ENCODE measurements around the gene RTL1. TPM values are rescaled to one million over a fixed set of nuclear protein-coding genes. Genes with fewer than 3 reads are reported as not detected.

The RTL1 gene
- total RNA-seq, 2 donors from 2014 or later: 0.80 TPM; not detected in 1

DNA sequence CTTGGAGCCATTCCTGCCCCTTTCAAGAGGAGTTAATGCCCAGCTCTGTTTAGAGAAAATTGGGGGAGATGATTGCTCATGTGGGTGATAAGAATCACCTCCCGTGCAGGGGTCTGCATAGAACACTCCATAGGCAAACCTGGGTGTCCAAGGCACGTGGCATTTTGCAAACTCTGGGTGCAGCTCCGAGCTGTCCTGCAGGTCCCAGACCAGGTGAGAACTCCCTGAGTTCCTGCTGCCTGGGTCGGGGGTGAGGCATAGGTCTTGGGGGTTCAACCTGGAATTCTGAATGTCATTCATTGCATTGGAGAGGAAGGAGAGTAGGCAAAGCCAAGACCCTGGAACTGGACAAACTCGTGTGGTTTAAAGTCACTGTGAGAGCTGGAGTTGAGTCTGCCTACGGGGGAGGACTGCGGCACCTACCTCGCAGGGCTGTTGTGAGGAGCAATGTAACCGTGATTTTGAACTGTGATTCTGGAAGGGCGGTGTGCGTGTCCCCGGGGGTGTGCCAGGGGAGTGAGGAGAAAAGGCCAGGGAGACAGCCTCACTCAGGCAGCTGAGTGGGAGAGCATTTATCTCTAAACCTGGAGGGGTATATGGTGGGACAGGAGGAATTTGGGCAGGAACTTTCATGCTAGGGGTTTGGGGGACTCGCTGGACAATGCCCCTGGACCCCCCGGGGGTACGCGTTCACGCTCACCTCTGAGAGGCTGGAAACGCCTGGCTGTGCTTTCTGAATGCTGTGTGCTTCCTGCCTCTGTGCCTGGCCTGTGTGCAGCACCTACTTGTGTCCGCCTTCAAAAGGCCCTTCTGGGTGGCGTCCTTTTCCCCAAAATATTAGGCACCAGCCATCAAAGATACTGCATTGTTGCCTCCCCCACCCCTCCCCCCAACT is 47.2 kb downstream of the RTL1 start:
- intact Hi-C loops (cut with DNase I): loop anchor here (10.0 kb wide), 1 partner anchor 698 kb away; no protein-coding TSS in a partner anchor
- Histone ChIP-seq H3K27ac (no peak overlapping the region), H3K36me3 (no peaks in the 10 kb centered on the region), H3K9me3 (no peaks in the 10 kb centered on the region), H3K4me1 (replicated peaks) (no peaks in the 10 kb centered on the region), H3K27me3 (replicated peaks; ENCODE audit: insufficient read depth) (no peaks in the 10 kb centered on the region), H3K4me3 (no peak overlapping the region)
- no peak for DNase-seq (ENCODE audit: low spot score)
- no peak for TF ChIP-seq POLR2A (IDR thresholded peaks at IDR 0.05)
- TF ChIP-seq POLR2AphosphoS5 (IDR thresholded peaks at IDR 0.05): no peak
- TF ChIP-seq, protein P1, sequence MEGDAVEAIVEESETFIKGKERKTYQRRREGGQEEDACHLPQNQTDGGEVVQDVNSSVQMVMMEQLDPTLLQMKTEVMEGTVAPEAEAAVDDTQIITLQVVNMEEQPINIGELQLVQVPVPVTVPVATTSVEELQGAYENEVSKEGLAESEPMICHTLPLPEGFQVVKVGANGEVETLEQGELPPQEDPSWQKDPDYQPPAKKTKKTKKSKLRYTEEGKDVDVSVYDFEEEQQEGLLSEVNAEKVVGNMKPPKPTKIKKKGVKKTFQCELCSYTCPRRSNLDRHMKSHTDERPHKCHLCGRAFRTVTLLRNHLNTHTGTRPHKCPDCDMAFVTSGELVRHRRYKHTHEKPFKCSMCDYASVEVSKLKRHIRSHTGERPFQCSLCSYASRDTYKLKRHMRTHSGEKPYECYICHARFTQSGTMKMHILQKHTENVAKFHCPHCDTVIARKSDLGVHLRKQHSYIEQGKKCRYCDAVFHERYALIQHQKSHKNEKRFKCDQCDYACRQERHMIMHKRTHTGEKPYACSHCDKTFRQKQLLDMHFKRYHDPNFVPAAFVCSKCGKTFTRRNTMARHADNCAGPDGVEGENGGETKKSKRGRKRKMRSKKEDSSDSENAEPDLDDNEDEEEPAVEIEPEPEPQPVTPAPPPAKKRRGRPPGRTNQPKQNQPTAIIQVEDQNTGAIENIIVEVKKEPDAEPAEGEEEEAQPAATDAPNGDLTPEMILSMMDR (IDR thresholded peaks at IDR 0.05): no peak
- WGBS: 89% methylated on average over 20 of the region's 20 CpGs

DNA sequence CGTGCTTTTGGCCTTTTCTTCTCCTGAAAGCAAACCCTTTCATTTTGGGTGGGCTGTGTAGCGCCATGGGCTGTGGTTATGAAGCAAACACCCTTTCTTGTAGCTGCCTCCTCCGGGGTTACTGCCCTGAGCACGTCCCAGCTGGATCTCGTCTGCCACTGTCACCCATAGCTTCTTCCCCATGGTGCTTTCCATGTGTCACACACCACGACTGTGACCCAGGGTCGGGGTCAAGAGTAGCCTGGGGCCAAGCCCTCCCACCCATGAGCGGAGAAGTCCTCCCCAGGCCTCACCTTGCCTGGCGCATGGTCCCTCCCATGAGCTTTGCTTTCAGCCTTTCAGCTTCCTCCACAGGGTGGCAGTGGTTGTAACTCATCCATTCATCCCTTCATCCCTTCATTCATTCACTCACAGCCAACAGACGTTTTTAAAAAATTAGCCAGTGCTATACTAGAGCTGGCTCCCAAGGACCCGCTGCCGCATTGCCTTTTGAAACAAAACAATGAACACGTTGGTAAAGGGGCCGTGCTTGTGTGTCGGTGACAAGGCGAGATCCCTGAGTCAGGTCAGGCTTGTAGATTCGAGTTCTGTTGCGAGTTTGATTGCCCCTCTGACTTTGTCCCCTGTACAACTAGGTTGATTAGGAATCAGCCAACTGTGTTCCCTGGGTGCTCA is 48.1 kb downstream of the RTL1 start:
- 86% methylated on average over 18 of the region's 18 CpGs for WGBS
- Histone ChIP-seq H3K27me3 (replicated peaks; ENCODE audit: insufficient read depth) (no peaks in the 10 kb centered on the region), H3K9me3 (no peaks in the 10 kb centered on the region), H3K27ac (no peak overlapping the region), H3K4me1 (replicated peaks) (no peaks in the 10 kb centered on the region), H3K4me3 (no peak overlapping the region), H3K36me3 (no peaks in the 10 kb centered on the region)
- DNase-seq (ENCODE audit: low spot score): no peak
- TF ChIP-seq, protein P1 (IDR thresholded peaks at IDR 0.05): no peak
- TF ChIP-seq POLR2AphosphoS5 (IDR thresholded peaks at IDR 0.05) (no peak), POLR2A (IDR thresholded peaks at IDR 0.05) (no peak)
- intact Hi-C loops (cut with DNase I): loop anchor here (10.0 kb wide), 1 partner anchor 699 kb away; no protein-coding TSS in a partner anchor

DNA sequence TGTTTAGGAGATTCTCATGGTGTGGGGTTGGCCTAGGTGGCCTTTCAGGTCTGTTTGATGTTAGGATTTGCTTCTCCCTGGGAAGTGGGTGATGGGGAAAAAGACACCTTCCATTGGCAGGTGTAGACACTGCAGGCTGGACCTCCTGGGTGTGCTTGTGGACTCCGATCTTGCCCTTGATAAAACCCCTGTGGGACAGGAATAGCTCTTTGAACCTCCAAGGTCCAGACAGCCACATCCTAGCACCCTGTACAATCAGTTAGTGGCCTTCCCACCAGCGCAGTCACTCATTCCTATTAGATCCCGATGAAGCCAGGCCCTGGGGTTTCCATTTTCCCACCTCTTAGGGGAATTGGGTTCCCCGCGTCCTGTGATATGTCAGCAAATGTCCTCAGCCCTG is 49.1 kb downstream of the RTL1 start:
- TF ChIP-seq, protein P1 (IDR thresholded peaks at IDR 0.05): no peak
- TF ChIP-seq POLR2A (IDR thresholded peaks at IDR 0.05) (no peak), POLR2AphosphoS5 (IDR thresholded peaks at IDR 0.05) (no peak)
- H3K9me3 ChIP-seq: no peaks in the 10 kb centered on the region
- H3K36me3 ChIP-seq: no peaks in the 10 kb centered on the region
- no peaks in the 10 kb centered on the region for H3K27me3 ChIP-seq (replicated peaks; ENCODE audit: insufficient read depth)
- H3K4me1 ChIP-seq (replicated peaks): no peaks in the 10 kb centered on the region
- intact Hi-C loops (cut with DNase I): loop anchor here (10.0 kb wide), 1 partner anchor 700 kb away; no protein-coding TSS in a partner anchor
- H3K4me3 ChIP-seq: no peak overlapping the region
- 97% methylated on average over 5 of the region's 5 CpGs for WGBS
- DNase-seq (ENCODE audit: low spot score): no peak
- no peak overlapping the region for H3K27ac ChIP-seq

DNA sequence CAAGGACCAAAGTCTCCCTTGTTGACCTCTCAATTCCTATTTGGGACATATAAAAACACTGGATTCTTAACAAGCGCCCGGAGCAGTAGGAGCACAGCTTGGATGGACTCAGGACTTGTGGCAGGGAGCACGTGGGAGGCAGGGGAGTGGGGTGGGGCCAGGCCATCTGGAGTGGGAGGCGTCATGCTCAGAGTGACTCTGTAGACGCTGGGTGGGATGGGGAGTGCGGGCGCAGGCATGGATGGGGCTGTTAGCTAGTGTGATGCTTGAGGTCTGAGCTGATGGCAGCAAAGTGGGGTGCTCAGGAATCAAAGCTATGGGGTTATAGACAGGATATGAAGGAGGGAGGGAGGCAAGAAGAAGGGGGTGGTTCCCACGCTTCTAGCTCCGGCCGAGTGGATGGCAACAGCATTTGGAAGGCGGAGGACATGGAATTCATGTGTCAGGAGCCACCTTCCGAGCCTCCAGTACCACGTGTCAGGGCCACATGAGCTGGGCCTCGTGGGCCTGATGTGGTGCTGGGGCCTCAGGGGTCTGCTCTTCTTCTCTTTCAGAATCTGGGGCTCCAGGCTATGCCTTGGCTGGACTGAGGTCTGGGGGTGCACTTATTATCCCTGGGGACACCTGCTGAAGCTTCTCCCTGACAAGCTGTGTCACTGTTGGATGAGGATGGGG is 51.4 kb downstream of the RTL1 start:
- intact Hi-C loops (cut with DNase I): loop anchor here (2.0 to 10.0 kb wide), 2 partner anchors 703 to 777 kb away; no protein-coding TSS in a partner anchor
- H3K4me1 ChIP-seq (replicated peaks): no peaks in the 10 kb centered on the region

More for the DNA sequence above, 51.4 kb downstream of the RTL1 start:
- Histone ChIP-seq H3K36me3 (no peaks in the 10 kb centered on the region), H3K9me3 (no peaks in the 10 kb centered on the region), H3K4me3 (no peak overlapping the region), H3K27ac (no peak overlapping the region), H3K27me3 (replicated peaks; ENCODE audit: insufficient read depth) (no peaks in the 10 kb centered on the region)
- WGBS: 83% methylated on average over 14 of the region's 14 CpGs
- no peak for DNase-seq (ENCODE audit: low spot score)
- TF ChIP-seq, protein P1 (IDR thresholded peaks at IDR 0.05): no peak
- TF ChIP-seq POLR2A (IDR thresholded peaks at IDR 0.05) (no peak), POLR2AphosphoS5 (IDR thresholded peaks at IDR 0.05) (no peak)
